Thoracic aorta (tissue), 2 donors: ENCODE measurements around the gene HSD17B14. TPM values are rescaled to one million over a fixed set of nuclear protein-coding genes. Genes with fewer than 3 reads are reported as not detected.

Experiments
- ATAC-seq: fragments of 150-250 bp; one replicate; pipeline ENCODE4 v1.8.0; 2017; ENCODE audit warnings: low read depth; ENCODE audit not compliant: insufficient number of reproducible peaks, low FRiP score
- DNase-seq: peaks from one replicate; pipeline ENCODE4 v3.0.0-alpha.2; 2020; ENCODE audit warnings: low spot score
- H3K27ac ChIP-seq, 2 donors: fragments of 200-600 bp; sonication (generic); 1 replicate in 1 of 2; 2 replicates in 1 of 2; pipeline ENCODE4 v1.5.1; 2016; ENCODE audit warnings: mild to moderate bottlenecking in 2 of 2, moderate library complexity in 2 of 2
- H3K27me3 ChIP-seq: fragments of 200-600 bp; sonication (generic); replicated peaks from 2 replicates; pipeline ENCODE4 v1.6.0; 2016; ENCODE audit warnings: mild to moderate bottlenecking; ENCODE audit not compliant: insufficient read depth
- H3K36me3 ChIP-seq: fragments of 200-600 bp; sonication (generic); one replicate; pipeline ENCODE4 v1.5.1; 2016
- H3K4me1 ChIP-seq, 2 donors: fragments of 200-600 bp; sonication (generic); 1 replicate in 1 of 2; 2 replicates in 1 of 2; pipeline versions ENCODE4 v1.5.1 to v1.6.0; 2016; ENCODE audit warnings: low read depth in 2 of 2, mild to moderate bottlenecking in 1 of 2; ENCODE audit not compliant: control insufficient read depth in 1 of 2
- H3K4me3 ChIP-seq: fragments of 200-600 bp; sonication (generic); 2 replicates; pipeline ENCODE4 v1.5.1; 2016; ENCODE audit warnings: mild to moderate bottlenecking
- H3K9me3 ChIP-seq: fragments of 200-600 bp; sonication (generic); 2 replicates; pipeline ENCODE4 v1.5.1; 2016
- total RNA-seq, 2 donors: library from RNA; depleted of rRNA; stranded (reverse); fragments of >200 nt; gene quantifications; one replicate each; pipeline versions ENCODE4 v1.1.0 to v1.2.3, GENCODE V29; 2016
- TF ChIP-seq, protein P1 (sequence below): fragments of 200-600 bp; sonication (generic); IDR thresholded peaks from one replicate; pipeline ENCODE4 v1.5.1; 2019; ENCODE audit warnings: antibody characterized with exemption

The HSD17B14 gene
- total RNA-seq, 2 donors from 2014 or later: 10.2 to 16.8 TPM

DNA sequence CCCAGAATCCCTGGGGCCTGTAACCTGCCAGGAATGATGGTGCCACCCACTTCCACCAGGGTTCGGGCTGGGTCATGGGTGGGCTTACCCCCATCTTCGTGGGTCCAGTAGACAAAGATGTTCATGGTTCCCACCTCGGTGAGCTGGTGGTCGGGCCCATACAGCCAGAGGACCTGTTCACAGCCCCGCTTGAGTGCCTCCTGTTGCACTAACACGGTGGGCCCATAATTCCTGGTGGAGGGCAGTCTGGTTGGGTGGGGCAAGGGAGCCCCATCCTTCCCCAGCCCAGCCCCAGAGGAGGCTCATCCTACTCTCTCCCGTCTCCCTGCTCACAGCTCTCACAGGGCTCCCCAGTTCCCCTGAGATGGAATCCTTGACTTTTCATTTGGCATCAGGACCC, 39.2 kb downstream of the HSD17B14 start:
- TF ChIP-seq, protein P1, sequence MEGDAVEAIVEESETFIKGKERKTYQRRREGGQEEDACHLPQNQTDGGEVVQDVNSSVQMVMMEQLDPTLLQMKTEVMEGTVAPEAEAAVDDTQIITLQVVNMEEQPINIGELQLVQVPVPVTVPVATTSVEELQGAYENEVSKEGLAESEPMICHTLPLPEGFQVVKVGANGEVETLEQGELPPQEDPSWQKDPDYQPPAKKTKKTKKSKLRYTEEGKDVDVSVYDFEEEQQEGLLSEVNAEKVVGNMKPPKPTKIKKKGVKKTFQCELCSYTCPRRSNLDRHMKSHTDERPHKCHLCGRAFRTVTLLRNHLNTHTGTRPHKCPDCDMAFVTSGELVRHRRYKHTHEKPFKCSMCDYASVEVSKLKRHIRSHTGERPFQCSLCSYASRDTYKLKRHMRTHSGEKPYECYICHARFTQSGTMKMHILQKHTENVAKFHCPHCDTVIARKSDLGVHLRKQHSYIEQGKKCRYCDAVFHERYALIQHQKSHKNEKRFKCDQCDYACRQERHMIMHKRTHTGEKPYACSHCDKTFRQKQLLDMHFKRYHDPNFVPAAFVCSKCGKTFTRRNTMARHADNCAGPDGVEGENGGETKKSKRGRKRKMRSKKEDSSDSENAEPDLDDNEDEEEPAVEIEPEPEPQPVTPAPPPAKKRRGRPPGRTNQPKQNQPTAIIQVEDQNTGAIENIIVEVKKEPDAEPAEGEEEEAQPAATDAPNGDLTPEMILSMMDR: no peak
- H3K27me3 ChIP-seq: no peaks in the 10 kb centered on the region
- peaks cover 7 to 16% of the 10 kb centered on the region in 2 donors for H3K4me1 ChIP-seq
- peaks cover 6% of the 10 kb centered on the region for H3K36me3 ChIP-seq
- no peak overlapping the region for H3K4me3 ChIP-seq
- no peak for DNase-seq
- H3K27ac ChIP-seq: no peak overlapping the region
- H3K9me3 ChIP-seq: no peaks in the 10 kb centered on the region
- no peak for ATAC-seq

- no peak overlapping the region for H3K4me3 ChIP-seq
- peak overlapping the region; percentile 85 to 86 for H3K27ac ChIP-seq
- H3K36me3 ChIP-seq: peaks cover 6% of the 10 kb centered on the region
- no peaks in the 10 kb centered on the region for H3K27me3 ChIP-seq
- peaks cover 7 to 16% of the 10 kb centered on the region in 2 donors for H3K4me1 ChIP-seq
- no peak for ATAC-seq
- TF ChIP-seq, protein P1: no peak
- H3K9me3 ChIP-seq: no peaks in the 10 kb centered on the region
- no peak for DNase-seq
Observed at GRCh38 chr19:48796298-48797083, 39.8 kb downstream of the HSD17B14 start.

GRCh38 chr19:48795685-48796070, 40.6 kb downstream of the HSD17B14 start:
- DNase-seq: no peak
- H3K36me3 ChIP-seq: peaks cover 6% of the 10 kb centered on the region
- peak overlapping the region; percentile 85 to 86 for H3K27ac ChIP-seq
- TF ChIP-seq, protein P1: no peak
- no peak overlapping the region for H3K4me3 ChIP-seq
- no peaks in the 10 kb centered on the region for H3K9me3 ChIP-seq
- no peak for ATAC-seq
- no peaks in the 10 kb centered on the region for H3K27me3 ChIP-seq
- H3K4me1 ChIP-seq: peaks cover 7 to 16% of the 10 kb centered on the region in 2 donors

- peaks cover 6% of the 10 kb centered on the region for H3K36me3 ChIP-seq
- peak overlapping the region; percentile 74 for H3K4me3 ChIP-seq
Observed at GRCh38 chr19:48795055-48795684, 41.1 kb downstream of the HSD17B14 start.

GRCh38 chr19:48794291-48794690, 42.0 kb downstream of the HSD17B14 start:
- Histone ChIP-seq H3K9me3 (no peaks in the 10 kb centered on the region), H3K4me1 (peaks cover 7 to 16% of the 10 kb centered on the region in 2 donors), H3K4me3 (no peak overlapping the region), H3K27ac (peak overlapping the region; percentile 85 to 86), H3K27me3 (no peaks in the 10 kb centered on the region), H3K36me3 (peaks cover 2% of the 10 kb centered on the region)
- DNase-seq (no peak), ATAC-seq (no peak)
- TF ChIP-seq, protein P1: no peak

More at GRCh38 chr19:48795055-48795684, 41.1 kb downstream of the HSD17B14 start:
- H3K4me1 ChIP-seq: peaks cover 7 to 16% of the 10 kb centered on the region in 2 donors
- peak; percentile 87 for DNase-seq
- TF ChIP-seq, protein P1: peak; percentile 92
- ATAC-seq: peak; percentile 79
- H3K27me3 ChIP-seq: no peaks in the 10 kb centered on the region
- H3K9me3 ChIP-seq: no peaks in the 10 kb centered on the region
- H3K27ac ChIP-seq: peak overlapping the region; percentile 85 to 86
